Measurements from ENCODE around the gene PRKAA1.
"Not testable (repeated sequence)": the region's sequence is repeated elsewhere in the genome, so short reads cannot be mapped to it uniquely, and the experiment has no call there.

Gene PRKAA1

DNA sequence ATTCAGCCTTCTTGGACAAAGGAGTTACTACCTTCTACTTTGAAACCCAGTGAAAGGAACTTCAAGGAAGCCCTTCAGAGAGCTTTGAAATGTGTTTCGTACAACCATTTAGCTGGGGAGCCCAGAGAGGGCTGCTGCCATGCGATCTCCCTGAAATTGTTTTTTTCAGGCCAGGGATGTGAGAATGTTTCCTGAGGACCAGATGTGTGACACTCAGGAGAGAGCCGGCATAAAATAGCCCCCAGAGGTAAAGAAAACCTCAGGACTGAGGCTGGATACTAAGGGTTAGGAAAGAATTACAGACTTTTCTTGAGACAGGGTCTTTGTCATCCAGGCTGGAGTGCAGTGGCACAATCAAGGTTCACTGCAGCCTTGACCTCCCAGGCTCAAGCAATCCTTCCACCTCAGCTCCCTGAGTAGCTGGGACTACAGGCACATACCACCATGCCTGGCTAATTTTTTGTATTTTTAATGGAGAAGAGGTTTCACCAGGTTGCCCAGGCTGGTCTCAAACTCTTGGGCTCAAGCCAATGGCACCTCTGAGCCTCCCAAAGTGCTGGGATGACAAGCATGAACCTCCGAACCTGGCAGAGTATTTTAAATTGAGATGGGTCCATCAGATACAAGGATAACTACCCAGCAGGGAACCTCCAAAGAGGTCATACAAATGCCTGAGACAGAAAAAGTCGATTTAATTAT, 28.5 kb upstream of the PRKAA1 start:
- in situ Hi-C loops (cut with HindIII; ENCODE audit: low sequenced_read_pairs) = no loop called here

DNA sequence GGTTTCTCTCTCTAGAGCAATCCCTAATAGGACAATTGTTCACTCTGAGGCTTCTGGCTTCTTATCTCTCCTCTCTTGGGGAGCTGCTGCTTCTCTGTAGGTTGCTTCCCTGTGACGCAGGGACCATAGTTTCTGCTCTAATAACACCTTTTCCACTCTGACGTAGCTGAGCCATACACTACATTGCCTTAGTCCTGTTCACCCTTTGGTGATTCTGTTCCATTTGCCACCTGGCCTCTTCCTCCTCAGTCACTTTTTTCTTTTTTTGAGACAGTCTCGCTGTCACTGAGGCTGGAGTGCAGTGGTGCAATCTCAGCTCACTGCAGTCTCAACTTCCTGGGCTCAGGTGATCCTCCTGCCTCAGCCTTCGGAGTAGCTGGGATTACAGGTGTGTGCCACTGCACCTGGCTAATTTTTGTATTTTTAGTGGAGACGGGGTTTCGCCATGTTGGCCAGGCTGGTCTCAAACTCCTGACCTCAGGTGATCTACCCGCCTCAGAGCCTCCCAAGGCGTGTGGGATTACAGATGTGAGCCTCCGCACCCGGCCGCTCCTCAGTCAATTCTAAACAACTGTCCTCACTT, 27.4 kb upstream of the PRKAA1 start:
- in situ Hi-C loops (cut with HindIII; ENCODE audit: low sequenced_read_pairs) = not testable (repeated sequence)

- in situ Hi-C loops (cut with HindIII; ENCODE audit: low sequenced_read_pairs) = no loop called here
Observed at GRCh38 chr5:40823459-40823858, 25.3 kb upstream of the PRKAA1 start.

- in situ Hi-C loops (cut with HindIII; ENCODE audit: low sequenced_read_pairs) = no loop called here
Observed at GRCh38 chr5:40813698-40814281, 15.6 kb upstream of the PRKAA1 start.

DNA sequence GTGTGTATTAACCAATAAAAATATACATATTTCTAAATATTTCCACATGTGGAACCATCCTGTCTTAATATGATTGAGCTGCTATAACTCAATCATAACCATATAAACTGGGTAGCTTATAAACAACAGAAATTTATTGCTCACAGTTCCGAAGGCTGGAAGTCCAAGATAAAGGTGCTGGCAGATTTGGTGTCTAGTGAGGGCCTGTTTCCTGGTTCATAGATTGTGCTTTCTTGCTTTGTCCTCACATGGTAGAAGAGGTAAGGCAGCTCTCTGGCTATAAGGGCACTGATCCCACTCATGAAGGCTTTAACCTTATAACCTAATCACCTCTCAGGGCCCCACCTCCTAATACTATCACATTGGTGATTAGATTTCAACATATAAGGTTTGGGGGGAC, 14.0 kb upstream of the PRKAA1 start:
- in situ Hi-C loops (cut with HindIII; ENCODE audit: low sequenced_read_pairs) = no loop called here

DNA sequence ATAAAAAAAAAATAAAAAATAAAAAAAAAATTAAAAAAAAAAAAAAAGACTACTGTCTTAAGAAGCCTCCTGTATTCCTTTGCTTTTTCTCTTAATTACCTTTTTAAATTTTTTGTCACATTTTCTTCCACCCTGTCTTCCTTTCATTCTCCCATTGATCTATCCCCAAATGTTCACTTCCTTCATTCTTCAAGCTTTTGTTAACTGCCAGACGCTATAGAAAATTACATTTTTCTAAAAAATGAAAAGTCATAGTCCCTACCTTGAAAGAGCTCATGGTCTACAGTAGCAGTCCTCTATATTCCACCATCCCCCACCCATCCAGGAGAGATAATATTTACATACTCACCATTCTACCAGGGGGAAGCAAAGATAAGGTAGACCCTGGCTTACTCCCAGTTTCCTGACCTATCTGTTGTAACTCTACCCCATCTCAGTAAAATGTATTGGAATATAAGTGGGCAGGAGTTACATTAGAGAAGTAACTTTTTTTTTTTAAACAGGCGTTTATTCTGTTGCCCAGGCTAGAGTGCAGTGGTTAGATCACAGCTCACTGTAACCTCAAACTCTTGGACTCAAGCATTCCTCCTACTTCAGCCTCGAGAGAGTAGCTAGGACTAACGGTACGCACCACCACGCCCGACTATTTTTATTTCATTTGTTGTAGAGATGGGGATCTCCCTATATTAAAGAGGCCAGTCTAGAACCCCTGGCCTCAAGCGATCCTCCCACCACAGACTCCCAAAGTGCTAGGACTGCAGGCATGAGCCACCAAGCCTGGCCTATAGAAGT, 3.8 kb upstream of the PRKAA1 start:
- in situ Hi-C loops (cut with HindIII; ENCODE audit: low sequenced_read_pairs) = no loop called here

- in situ Hi-C loops (cut with HindIII; ENCODE audit: low sequenced_read_pairs) = no loop called here
Observed at GRCh38 chr5:40799258-40799657, 1.1 kb upstream of the PRKAA1 start.

- in situ Hi-C loops (cut with HindIII; ENCODE audit: low sequenced_read_pairs) = no loop called here
Observed at GRCh38 chr5:40798801-40799210, 632 bp upstream of the PRKAA1 start.

DNA sequence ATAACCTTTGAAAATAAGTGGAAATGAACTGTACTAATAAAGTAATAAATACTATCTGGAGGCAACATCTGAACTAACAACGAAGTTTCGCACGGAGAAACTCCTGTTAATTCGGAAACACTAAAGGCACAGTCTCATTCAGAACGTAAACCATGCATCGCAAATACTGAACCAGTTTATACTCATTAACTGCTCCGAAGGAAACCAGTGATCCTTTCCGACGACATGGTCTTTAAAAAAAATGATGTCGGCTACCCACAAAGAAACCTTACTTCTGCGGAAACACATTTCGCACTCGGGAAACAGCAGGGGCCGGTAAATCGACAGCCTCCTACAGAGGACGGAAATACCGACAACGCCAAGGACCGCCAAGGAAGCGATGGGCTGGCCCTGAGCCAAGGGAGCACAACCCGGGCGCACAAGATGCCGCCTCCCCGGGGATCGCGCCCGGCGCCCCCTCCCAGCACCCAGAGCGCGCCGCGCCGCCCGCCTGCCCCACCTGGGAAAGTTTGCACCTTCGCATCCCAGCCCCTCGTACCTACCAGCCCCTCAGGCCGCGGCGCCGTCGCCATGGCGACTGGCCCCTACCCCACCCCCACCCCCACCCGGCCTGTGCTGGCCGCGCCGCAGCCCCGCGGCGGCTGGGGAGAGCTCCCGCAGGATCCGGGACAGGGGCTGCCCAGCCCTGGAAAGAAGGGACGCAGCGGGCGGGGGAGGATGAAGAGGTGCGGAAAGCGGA, 732 bp downstream of the PRKAA1 start:
- in situ Hi-C loops (cut with HindIII; ENCODE audit: low sequenced_read_pairs) = no loop called here

DNA sequence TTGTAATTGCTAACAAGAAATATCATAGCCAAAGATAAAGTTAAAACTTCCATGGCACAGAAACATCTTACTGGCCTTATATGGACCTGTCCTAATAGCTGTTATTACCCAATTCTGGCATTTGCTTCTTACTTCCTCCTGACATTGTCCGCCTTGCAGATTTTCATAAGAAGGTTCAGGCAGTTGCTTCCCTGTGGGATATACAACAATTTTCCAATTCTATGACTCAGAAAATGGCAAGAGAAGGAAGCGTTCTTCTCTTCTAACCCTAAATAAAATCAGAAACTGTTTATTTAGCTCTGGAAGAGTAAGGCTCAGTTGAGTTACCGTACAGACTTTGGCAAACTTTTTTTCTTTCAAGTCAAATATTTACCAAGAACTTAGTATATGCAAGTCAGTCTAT, 1.7 kb downstream of the PRKAA1 start:
- in situ Hi-C loops (cut with HindIII; ENCODE audit: low sequenced_read_pairs) = no loop called here

DNA sequence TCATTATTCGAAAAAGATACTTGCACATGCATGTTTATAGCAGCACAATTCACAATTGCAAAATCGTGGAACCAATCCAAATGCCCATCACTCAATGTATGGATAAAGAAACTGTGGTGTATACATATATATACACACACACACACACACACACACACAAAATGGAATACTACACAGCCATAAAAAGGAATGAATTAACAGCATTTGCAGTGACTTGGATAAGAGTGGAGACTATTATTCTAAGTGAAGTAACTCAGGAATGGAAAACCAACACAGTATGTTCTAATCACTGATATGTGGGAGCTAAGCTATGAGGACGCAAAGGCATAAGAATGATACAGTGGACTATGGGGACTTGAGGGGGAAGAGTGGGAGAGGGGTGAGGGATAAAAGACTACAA, 3.3 kb downstream of the PRKAA1 start:
- in situ Hi-C loops (cut with HindIII; ENCODE audit: low sequenced_read_pairs) = not testable (repeated sequence)

- in situ Hi-C loops (cut with HindIII; ENCODE audit: low sequenced_read_pairs) = not testable (repeated sequence)
Observed at GRCh38 chr5:40794340-40794739, 3.8 kb downstream of the PRKAA1 start.

GRCh38 chr5:40792691-40793090, 5.5 kb downstream of the PRKAA1 start:
- in situ Hi-C loops (cut with HindIII; ENCODE audit: low sequenced_read_pairs) = not testable (repeated sequence)

GRCh38 chr5:40791715-40792139, 6.4 kb downstream of the PRKAA1 start:
- in situ Hi-C loops (cut with HindIII; ENCODE audit: low sequenced_read_pairs) = no loop called here

GRCh38 chr5:40790947-40791593, 7.1 kb downstream of the PRKAA1 start:
- in situ Hi-C loops (cut with HindIII; ENCODE audit: low sequenced_read_pairs) = no loop called here

DNA sequence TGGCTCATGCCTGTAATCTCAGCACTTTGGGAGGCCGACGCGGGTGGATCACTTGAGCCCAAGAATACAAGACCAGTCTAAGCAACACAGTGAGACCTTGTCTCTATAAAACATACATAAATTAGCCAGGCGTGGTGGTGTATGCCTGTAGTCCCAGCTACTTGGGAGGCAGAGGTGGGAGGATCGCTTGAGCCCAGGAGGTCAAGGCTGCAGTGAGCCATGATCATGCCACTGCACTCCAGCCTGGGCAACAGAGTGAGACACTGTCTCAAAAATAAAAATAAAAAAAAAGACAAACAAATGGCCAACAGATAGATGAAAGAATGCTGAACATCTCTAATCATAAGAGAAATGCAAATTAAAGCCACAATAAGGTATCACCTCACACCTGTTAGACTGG, 9.2 kb downstream of the PRKAA1 start:
- in situ Hi-C loops (cut with HindIII; ENCODE audit: low sequenced_read_pairs) = not testable (repeated sequence)

GRCh38 chr5:40787986-40788385, 10.2 kb downstream of the PRKAA1 start:
- in situ Hi-C loops (cut with HindIII; ENCODE audit: low sequenced_read_pairs) = no loop called here

DNA sequence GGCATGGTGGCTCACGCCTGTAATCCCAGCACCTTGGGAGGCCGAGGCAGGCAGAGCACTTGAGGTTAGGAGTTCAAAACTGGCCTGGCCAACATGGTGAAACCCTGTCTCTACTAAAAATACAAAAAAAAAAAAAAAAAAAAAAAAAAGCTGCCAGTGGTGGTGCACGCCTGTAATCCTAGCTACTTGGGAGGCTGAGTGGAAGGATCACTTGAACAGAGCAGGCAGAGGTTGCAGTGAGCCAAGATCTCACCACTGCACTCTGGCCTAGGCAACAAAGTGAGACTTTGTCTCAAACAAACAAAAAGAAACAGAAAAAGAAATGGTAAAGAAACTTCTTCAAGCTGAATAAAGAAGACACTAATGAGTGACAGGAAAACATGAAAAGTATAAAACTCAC, 11.5 kb downstream of the PRKAA1 start:
- in situ Hi-C loops (cut with HindIII; ENCODE audit: low sequenced_read_pairs) = not testable (repeated sequence)

GRCh38 chr5:40784916-40785315, 13.3 kb downstream of the PRKAA1 start:
- in situ Hi-C loops (cut with HindIII; ENCODE audit: low sequenced_read_pairs) = no loop called here

DNA sequence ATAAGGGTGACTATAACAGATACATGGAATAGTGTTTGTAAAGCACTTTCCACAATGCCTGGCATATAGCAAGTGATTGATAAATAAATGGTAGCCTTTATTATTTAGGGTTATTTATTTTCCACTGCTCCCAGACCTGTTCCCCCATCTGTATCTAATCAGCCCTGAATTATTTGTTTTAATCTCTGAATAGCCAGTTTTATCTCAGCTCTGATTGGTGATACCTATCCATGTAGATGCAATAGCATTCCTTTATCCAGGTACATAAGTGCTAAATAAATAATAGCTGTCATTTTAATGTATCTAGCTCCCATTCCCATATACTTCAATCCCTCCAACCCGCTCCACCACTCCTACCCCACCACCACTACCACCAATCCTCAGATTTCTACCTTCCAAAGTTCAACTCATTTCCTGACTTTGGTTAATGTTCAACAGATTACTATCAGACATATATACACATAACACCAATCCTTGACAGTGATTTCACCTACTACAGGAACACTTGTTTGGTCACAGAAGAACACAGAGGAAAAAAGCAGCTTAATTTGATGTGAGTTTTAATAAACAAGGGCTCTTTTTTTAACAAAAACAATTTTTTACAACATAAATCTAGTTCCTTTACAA, 14.0 kb downstream of the PRKAA1 start:
- in situ Hi-C loops (cut with HindIII; ENCODE audit: low sequenced_read_pairs) = no loop called here

Measured in DLD1 (cell line).